Measurements from ENCODE around the gene GPR65.
"Not testable (repeated sequence)": the region's sequence is repeated elsewhere in the genome, so short reads cannot be mapped to it uniquely, and the experiment has no call there.

The GPR65 gene

GRCh38 chr14:88004506-88005036 lies 364 bp upstream of the GPR65 start:
- no peak for DNase-seq (ENCODE audit: low read depth)

DNA sequence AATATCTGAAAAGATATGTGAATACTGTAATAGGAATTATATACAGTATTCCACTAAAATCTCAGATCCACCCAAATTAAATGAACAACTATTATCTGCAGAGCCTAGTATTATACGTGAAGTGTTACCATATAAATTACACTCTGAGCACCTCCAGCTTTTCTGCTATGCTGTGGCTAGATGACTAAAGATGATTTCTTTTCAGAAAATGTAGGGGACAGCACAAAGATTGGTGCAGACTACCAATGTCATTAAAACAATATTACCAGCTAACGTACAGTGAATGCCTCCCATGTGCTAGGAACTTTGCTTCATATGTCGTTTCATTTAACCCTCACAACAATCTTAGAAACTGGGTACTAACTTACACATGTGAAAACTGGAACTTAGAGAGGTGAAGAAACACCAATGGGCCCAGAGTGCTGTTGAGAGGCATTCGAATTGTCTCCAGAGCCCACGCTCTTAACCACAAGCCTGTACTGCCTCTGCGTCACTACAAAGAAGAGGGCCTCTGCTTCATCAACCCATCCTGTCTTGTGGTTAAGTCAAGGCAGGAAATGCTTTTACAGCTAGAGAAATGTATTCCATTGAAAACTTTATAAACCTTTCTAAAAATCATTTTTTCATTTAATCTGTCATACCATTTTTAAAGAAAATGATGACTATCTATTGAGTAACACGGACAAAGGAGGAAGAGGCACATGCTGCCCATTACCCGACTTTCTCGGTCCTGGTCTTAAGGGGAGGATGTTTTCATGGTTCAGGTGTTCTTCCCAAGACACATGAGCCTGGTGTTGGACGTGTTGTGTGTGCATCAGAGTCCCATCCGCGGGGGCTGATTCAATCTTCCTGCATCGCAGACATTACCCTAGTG lies 1.3 kb downstream of the GPR65 start:
- DNase-seq (ENCODE audit: low read depth): peak; percentile 41

DNA sequence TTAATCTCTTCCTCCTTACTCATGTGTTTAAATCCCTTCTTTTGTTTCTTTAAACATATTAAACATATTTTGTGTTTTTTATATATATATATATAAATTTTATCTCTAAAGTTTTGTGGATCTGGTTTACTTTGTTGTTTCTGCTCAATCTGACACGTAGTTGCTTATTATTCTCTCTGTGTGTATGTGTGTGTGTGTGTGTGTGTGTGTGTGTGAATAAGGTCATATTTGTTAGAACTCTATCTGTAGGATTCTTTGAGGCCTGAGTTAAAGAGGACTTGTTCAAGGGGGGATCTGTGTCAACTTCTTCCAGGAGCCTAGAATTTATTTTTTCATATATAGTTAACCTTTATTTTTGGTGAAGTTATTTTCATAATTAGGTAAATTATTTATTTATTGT lies 2.7 kb downstream of the GPR65 start:
- DNase-seq (ENCODE audit: low read depth): no peak

DNA sequence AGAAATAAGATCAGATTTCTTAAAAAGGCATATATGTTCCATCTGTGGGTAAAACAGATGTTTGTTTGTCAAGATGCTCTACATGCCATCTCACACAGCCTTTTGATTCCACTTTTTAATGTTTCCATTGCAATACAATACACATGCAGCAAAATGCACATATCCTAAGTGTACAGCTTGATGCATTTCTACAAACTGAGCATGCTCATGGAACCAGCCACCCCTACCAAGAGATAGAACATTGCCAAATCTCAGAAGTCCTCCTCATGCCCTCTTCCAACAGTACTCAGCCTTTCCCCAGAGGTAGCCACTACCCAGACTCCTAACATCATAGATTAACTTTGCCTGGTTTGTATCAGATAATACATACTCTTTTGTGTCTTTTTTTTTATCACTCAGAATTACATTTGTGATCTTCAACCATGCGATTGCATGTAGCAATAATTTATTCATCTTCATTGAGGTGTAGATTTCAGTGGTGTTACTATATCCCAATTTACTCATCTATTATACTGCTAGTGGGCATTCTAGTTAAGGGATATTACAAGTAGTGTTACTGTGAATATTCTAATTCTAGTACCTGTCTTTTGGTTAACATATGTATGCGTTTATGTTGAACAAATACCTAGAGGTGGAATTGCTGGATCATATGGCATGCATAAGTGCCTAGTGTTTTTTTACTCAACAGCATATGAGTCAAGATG lies 3.3 kb downstream of the GPR65 start:
- DNase-seq (ENCODE audit: low read depth): no peak

DNA sequence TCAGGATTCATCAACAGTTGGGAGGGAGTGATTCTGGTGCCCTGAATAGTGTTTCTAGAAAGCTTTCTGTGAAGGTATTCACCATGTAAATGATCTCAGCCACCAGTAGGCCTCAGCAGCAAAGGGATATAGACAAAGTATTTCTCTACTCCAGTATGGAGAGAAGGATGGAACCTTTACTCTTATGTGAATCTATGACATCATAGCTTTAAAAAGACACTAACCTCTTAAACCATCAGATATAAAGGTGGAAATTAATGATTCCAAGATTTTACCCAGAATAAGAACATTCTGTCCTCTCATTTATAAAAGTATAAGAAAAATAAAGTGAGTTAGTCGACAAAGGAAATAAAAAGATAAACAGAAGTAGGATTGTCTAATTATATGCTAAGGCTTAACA lies 4.6 kb downstream of the GPR65 start:
- DNase-seq (ENCODE audit: low read depth): no peak

DNA sequence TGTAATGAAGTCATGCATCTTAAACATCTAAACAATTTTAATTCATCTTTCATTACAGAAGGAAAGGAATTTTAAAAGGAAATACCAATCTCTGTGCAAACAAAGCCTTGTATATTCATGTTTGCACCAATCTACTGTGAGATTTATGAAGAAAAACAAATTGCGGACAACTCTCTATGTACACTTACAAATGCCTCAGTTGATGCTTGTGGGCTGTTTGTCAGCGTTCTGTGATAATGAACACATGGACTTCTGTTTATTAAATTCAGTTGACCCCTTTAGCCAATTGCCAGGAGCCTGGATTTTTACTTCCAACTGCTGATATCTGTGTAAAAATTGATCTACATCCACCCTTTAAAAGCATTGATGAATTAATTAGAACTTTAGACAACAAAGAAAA lies 5.4 kb downstream of the GPR65 start:
- DNase-seq (ENCODE audit: low read depth): no peak

DNA sequence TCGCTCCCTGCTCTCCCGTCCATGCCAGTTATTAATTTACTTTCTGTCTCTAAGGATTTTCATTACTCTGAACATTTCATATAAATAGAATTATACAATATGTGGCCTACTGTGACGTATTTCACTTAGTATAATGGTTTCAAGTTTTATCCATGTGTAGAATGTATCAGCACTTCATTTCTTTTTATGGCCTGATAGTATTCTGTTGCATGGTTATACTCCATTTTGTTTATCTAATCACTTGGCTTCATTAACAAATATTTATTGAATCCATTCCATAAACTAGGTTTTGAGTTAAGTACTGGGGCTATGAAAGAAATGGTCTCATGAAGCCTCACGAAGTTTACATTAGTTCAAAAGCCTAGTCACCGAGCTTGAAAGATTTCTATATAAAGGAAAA lies 7.6 kb downstream of the GPR65 start:
- no peak for DNase-seq (ENCODE audit: low read depth)

DNA sequence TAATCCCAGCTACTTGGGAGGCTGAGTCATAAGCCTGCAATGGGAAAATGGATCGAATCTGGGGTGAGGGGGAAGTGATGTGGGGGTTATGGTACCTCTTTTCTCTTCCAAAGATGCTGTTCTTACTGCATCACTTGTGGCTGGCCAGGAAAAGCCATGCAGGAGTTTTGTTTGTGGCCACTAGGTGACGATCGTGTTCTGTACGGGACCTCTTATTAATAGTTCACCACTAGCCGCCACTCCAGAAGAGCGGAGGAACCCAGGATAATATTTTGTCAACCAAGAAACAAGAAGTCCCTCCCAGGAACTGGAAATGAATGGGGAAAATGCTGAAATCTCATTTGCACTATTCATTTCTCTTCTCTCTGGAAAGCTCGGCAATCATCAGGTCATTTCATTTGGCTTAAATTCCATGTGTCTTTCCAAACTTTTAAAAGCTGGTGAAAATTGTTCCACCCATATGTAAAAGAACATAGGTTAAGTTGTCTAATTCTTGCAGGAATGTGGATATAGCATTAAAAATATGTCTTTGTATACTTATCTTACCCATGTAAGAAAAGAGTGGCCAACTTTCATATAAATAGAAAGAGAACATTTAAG lies 8.9 kb downstream of the GPR65 start:
- DNase-seq (ENCODE audit: low read depth): peak; percentile 10

GRCh38 chr14:88016768-88017167 lies 11.8 kb downstream of the GPR65 start:
- no peak for DNase-seq (ENCODE audit: low read depth)

DNA sequence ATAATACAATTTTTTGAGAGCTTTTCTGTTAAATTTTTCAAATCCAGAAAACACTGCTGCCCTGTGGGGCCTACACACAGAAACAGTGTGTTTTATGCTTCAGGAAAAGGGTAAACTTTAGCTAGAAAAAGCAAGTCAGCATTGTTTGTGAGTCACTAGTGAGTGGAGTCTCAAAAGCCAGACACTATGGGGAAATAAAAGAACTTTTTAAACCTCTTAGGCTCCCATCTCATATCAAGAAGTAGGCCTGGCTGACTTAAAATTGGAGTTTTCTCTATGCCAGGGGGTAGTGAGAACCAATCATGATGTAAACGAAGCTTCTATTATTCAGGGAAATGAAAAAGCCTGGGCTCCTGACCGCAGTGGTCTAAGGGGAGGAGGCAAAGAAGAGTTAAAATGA lies 12.6 kb downstream of the GPR65 start:
- DNase-seq (ENCODE audit: low read depth): no peak

GRCh38 chr14:88023658-88024187 lies 18.8 kb downstream of the GPR65 start:
- no peak for DNase-seq (ENCODE audit: low read depth)

- DNase-seq (ENCODE audit: low read depth): not testable (repeated sequence)
Measured at GRCh38 chr14:88024252-88025086, 19.5 kb downstream of the GPR65 start.

DNA sequence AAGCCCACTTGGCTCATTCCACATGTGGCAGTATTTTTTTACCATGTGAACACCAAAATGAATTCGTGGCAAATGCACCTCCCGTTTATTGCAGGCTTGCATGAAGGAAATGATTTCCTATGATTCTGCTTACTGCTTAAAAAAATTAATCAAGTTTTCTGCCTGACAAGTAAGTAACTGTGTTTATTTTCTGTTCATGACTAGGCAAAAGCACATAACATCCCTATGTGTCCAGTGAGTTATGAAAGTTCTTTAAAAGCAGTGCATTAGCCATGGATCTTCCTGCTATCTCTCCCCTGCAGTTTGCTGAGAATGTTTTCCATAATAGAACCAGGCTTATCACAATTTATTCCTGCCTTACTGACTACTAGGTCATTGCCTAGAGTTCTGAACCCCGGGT lies 20.4 kb downstream of the GPR65 start:
- DNase-seq (ENCODE audit: low read depth): no peak

GRCh38 chr14:88026890-88027289 lies 22.0 kb downstream of the GPR65 start:
- DNase-seq (ENCODE audit: low read depth): no peak

GRCh38 chr14:88029500-88029899 lies 24.6 kb downstream of the GPR65 start:
- DNase-seq (ENCODE audit: low read depth): no peak

GRCh38 chr14:88030079-88030478 lies 25.1 kb downstream of the GPR65 start:
- DNase-seq (ENCODE audit: low read depth): no peak

DNA sequence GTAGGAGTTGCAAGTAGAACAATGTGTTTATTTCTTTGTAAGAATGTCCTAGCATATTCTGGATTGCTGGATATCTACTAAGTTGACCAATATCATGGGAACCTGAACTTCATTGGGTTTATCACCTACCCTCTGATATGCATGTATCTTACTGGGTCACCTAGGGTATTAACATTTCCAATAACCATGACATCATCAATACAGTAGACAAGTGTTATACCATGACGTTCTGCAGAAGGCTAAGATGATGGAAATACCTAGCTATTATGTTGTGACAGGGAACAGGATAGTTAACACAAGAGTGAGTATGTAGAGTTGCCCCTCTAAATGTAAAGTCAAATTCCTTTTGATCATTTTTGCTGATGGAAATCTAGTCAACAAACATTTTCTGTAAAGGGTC lies 26.0 kb downstream of the GPR65 start:
- no peak for DNase-seq (ENCODE audit: low read depth)

DNA sequence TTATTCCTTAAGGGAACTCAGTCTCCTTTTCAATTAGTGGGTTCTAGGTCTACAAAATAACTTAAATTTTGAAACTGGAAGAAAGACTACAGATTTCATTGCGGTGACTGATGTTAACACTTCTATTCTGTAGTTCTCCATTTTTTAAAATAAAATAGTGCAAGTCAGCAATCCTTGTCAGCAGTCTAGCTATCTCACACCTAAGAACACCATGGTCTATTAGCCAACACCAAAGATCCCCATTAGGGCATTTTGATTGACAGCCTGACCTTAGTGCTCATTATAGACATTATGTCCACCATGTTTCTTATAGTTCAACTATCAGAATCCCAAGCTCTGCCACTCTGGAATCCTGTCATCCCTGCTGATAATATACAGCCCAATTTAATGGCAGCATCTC lies 27.4 kb downstream of the GPR65 start:
- no peak for DNase-seq (ENCODE audit: low read depth)

- DNase-seq (ENCODE audit: low read depth): no peak
Measured at GRCh38 chr14:88034076-88034475, 29.1 kb downstream of the GPR65 start.

GRCh38 chr14:88036422-88036821 lies 31.5 kb downstream of the GPR65 start:
- DNase-seq (ENCODE audit: low read depth): no peak

GRCh38 chr14:88037325-88037724 lies 32.4 kb downstream of the GPR65 start:
- no peak for DNase-seq (ENCODE audit: low read depth)

GRCh38 chr14:88039197-88039596 lies 34.3 kb downstream of the GPR65 start:
- no peak for DNase-seq (ENCODE audit: low read depth)

Data from stimulated activated CD8-positive, alpha-beta memory T cell treated with anti-CD3 and anti-CD28 coated beads, Interleukin-12 subunit alpha, Interleukin-12 subunit beta, amount 100 ng/mL, for 4 hours (primary cell).